ENCODE measurements around the gene BNC2.

Gene BNC2

GRCh38 chr9:16868701-16869100, 1.8 kb downstream of the BNC2 start:
- DNase-seq, result no peak

GRCh38 chr9:16867576-16868311, 2.7 kb downstream of the BNC2 start:
- DNase-seq, result no peak

DNA sequence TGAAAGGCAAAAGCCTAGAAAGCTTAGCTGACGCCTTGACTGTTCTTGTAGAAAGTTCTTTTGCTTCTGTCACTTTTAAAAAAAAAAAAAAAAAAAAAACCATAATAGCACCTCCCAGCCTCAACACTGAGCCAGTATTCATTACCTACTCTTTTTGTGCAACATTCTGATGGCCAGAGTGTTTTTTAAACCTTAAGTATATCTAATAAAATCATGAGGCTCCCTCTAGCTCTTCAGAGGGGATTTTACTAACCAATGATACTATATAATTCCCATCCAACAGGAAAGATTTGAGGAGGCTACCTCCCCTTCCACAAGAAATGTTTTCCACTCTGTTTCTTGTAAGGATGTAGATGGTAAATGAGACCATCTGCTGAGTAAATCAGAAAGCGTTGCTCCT, 3.9 kb downstream of the BNC2 start:
- DNase-seq, result no peak

DNA sequence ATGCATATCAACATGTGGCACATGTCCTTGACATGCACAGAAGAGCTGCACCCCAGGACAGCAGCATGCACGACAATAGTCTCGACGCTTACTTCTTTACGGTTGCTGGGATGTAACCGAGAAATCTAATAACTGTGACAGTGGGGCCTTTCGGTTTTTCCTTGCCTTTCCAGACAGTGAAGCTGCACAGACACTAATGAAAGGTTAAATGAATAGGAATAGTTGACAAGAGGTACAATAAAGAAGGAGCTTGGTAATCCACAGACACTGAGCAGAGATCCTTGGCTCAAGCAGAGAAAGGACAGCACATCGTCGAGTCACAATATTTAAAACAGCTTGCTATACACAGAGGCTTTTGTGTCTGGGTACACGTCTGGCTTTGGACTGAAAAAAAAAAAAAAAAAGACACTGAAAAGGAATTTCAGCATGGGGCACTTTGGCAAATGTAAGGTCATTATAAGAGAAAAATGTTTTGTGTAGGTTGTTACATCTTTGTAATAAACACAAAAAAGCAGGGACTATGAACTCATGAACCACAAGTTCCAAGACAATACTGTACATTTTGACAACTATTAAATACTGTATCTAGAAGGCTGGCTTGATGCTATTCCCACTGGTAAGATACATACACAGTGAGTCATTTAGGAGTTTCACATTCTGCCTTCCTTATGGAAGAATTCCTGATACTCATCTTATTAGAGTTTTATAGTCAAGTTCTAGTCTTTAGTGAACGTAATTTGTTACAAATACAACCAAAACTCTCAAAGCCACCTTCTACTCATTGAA, 5.6 kb downstream of the BNC2 start:
- no peak for DNase-seq

GRCh38 chr9:16848179-16848578, 22.3 kb downstream of the BNC2 start:
- DNase-seq, result no peak

DNA sequence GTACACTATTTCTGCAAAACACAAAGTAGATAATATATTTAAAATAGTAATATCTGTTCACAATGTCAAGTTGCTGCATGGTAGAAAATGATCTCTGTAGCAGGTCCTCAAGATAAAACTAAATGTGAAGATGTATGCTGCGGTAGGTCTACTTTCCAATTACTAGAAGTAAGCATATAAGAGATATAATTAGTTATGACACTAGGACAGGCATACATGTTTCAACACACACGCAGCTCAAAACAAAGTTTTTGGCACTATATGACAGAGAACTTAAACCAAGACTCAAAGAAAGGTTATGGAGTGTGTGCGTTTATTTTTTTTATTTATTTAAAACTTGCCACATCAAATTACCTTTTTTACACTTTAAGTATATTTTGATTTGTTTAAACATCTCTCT, 23.5 kb downstream of the BNC2 start:
- no peak for DNase-seq

DNA sequence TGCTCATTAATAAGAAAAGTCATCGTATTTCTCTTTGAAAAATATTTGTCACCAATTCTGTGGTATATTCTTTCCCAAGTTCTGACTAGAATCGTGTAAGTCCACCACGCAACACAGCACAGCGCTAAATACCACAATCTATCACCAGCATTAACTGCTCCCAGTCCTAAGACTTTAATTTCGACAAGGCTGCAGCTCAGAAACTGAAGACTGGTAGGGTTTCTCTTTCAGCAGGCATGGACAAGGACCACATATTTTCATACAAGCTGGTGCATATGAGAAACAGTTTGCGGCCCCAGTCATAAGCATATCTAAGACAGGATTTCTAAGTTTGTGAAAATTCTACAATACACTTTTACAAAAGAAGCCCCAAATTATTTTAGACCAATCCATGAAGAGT, 24.1 kb downstream of the BNC2 start:
- DNase-seq, result no peak

- DNase-seq, result no peak
Measured at GRCh38 chr9:16834817-16835216, 35.7 kb downstream of the BNC2 start.

DNA sequence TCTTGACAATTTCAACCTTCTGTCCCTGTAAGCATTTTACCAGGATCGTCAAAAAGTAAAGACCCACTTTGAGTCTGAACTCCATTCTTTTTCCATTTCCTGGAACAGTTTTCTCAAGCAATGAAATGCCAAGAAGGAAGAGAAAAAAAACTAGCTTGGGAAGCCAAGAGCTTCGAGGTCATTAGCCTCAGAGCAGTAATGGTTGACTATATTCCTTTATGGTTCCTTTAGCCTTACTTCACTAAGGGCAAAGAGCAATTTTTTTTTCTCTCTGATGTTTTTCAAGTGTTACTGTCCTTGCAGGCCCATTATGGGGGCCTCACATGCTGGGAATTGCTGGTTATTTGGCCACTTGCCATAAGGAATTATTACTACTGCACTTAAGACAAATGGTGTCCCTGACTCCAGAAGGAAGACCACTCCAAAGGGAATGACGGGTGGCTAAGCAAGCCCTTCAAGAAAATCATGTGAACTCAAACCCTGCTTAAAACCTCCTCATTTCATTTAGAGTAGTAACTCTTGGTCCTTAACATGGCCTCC, 37.1 kb downstream of the BNC2 start:
- DNase-seq, result no peak

DNA sequence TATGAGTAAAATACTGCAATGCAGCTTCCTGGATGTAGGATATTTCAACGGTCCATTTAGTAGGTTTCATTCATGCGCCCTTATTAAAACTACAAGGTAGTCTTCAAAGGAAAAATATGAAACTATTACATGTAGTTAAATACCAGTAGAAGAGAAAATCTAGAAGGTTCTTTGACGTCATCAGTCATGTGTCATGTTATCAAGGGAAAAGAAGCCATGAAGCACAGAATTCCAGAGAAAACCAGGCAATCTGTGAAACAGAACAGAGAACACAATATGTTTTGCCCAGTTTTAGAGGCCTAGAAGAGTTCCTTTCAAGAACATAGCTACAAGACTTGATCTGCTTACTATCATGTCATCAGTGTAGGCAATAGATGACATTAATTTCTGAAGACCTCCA, 38.4 kb downstream of the BNC2 start:
- DNase-seq, result no peak

DNA sequence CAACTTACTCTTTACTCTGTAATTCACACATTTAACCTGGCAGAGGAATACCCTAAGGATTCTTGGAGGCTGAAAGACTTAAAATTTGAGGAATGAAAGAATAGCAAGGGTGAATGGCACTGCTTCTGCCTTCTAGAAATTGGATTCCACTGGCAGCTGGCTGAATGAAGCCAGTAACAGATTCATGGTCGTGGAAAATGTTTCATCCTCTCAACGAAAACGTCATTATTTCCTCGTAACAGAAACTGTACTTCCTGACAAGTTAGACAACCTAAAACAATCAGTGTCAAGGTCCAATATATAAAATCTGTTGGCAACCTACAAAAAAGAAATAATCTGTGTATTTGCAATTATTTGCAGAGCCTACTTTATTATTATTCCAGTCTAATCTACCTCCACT, 39.7 kb downstream of the BNC2 start:
- no peak for DNase-seq

- no peak for DNase-seq
Measured at GRCh38 chr9:16828340-16829281, 41.9 kb downstream of the BNC2 start.

GRCh38 chr9:16825971-16826625, 44.4 kb downstream of the BNC2 start:
- DNase-seq, result no peak

GRCh38 chr9:16825331-16825725, 45.1 kb downstream of the BNC2 start:
- DNase-seq, result no peak

- DNase-seq, result no peak
Measured at GRCh38 chr9:16824545-16825330, 45.7 kb downstream of the BNC2 start.

DNA sequence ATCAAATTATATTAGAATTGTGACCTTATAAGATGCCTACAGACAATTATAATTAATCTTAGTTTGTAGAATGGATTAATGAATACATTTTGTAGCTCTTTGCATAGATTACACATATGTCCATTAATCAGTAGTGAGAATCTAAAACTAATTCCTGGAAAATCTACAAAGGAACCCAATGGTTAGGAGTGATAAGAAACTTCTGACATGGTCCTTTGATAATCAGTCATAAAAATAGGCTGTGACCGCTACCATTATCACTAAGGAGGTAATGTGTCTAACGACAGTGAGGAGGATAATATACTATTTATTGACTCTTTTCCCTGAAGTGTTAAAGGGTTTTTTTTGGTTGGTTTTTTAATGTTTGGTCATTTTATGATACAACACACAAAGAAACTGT, 46.6 kb downstream of the BNC2 start:
- no peak for DNase-seq

DNA sequence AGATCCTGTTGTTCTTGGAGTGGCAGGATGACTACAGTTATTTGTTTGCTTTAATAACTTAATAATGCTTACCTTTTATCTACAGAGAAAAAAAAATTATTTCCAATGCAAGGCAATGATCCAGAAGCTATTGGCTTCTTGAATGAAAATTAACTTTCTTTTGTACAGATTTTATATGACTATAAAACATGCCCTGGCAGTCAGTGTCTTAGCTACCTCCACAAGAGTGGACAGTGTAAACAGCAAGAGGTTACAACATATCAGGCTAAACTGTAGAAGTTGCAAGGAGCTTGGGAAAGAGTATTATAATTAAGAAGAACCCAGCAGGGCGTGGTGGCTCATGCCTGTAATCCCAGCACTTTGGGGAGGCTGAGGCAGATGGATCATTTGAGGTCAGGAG, 49.1 kb downstream of the BNC2 start:
- DNase-seq, result no peak

DNA sequence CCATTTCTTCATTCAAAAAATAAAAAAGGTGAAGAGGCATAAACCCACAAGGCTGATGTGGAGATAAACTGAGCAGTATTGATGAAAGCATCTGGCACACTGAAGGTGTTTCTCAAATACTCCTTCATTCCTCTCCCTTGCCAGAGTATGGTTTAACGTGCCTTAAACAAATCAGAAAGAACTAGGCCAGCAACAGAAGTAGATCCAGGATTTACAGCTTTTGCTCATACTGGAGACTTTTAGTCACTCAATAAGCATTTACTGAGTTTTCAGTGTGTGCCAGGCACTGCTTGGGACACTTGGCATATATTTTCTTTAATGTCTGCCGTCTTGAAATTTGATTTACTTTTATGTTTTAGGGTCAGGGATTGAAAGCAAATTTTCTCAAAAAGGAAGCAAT, 53.0 kb downstream of the BNC2 start:
- DNase-seq, result no peak

DNA sequence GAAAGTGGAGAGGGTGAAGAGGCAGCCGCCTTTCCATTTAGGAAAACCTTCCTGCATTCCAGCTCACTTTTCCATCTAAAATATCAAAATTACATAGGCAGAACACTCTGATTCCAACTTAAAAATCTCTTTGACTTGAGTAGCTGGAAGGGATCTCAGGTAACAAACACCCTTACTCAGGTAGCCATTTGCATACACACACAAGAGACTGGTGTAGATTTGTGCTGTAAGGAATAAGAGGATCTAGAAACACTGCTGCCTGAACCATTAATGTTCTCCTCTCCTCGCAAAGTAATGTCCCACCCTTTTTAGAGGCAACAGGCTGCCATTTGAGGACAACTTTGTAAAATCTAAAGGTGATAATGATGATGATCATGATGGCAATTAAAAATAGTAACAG, 53.5 kb downstream of the BNC2 start:
- DNase-seq, result no peak

GRCh38 chr9:16816011-16816410, 54.5 kb downstream of the BNC2 start:
- no peak for DNase-seq

- DNase-seq, result no peak
Measured at GRCh38 chr9:16815079-16815478, 55.4 kb downstream of the BNC2 start.

- no peak for DNase-seq
Measured at GRCh38 chr9:16813838-16814237, 56.6 kb downstream of the BNC2 start.

Data from NCI-H510A treated with DMSO at 0.1 percent for 48 hours (cell line).